ENCODE results near the gene CFAP46.

Gene CFAP46

DNA sequence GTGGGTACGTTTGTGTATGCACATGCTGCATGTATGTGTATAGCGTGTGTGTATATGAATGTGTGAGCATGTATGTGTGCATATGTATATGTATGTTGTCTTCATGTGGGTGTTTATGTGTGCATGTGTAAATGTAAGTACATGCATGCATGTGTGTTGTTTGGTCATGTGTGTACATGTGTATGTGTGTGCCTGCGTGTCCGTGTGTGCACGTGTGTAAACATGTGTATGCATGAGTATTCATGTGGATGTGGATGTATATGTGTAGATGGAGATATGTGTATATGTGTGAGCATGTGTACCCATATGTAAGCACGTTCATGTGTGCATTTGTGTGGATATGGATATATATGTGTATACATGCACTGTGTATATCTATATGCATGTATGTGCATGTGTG, 5.5 kb upstream of the CFAP46 start:
- TF ChIP-seq, protein P1, sequence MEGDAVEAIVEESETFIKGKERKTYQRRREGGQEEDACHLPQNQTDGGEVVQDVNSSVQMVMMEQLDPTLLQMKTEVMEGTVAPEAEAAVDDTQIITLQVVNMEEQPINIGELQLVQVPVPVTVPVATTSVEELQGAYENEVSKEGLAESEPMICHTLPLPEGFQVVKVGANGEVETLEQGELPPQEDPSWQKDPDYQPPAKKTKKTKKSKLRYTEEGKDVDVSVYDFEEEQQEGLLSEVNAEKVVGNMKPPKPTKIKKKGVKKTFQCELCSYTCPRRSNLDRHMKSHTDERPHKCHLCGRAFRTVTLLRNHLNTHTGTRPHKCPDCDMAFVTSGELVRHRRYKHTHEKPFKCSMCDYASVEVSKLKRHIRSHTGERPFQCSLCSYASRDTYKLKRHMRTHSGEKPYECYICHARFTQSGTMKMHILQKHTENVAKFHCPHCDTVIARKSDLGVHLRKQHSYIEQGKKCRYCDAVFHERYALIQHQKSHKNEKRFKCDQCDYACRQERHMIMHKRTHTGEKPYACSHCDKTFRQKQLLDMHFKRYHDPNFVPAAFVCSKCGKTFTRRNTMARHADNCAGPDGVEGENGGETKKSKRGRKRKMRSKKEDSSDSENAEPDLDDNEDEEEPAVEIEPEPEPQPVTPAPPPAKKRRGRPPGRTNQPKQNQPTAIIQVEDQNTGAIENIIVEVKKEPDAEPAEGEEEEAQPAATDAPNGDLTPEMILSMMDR (IDR thresholded peaks at IDR 0.05; ENCODE audit: low read length, missing control alignments) = no peak
- no peak overlapping the region for H3K4me3 ChIP-seq (replicated peaks; ENCODE audit: low read depth, low read length)
- no peak for DNase-seq (ENCODE audit: low read depth)

DNA sequence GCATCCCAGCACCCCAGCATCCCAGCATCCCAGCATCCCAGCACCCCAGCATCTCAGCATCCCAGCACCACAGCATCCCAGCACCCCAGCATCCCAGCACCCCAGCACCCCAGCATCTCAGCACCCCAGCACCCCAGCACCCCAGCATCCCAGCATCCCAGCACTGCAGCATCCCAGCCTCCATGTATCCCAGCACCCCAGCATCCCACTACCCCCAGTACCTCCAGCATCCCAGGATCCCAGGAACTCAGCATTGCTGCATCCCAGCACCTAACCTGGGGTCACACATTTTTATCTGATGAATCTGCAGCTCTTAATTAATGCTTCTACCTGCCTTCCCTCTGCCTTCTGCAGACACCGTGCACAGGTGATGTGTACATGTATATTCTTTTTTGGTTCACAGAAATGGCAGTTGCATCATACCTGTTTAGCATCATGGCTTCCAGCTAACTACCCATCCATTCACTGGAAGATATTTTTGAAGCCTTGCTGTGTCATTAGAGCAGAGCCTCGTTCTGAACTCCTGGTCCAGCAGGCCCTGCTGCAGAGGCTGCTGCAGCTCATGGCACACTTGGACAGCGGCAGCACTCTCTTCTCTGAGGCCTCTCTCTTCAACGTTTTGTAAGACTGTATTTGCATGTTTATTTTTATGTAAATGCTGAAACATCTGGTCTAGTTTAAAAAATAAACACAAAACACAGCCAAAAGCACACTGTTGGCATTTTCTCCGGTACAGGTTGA, 4.6 kb upstream of the CFAP46 start:
- TF ChIP-seq, protein P1 (IDR thresholded peaks at IDR 0.05; ENCODE audit: low read length, missing control alignments) = no peak
- no peak for DNase-seq (ENCODE audit: low read depth)
- no peak overlapping the region for H3K4me3 ChIP-seq (replicated peaks; ENCODE audit: low read depth, low read length)

DNA sequence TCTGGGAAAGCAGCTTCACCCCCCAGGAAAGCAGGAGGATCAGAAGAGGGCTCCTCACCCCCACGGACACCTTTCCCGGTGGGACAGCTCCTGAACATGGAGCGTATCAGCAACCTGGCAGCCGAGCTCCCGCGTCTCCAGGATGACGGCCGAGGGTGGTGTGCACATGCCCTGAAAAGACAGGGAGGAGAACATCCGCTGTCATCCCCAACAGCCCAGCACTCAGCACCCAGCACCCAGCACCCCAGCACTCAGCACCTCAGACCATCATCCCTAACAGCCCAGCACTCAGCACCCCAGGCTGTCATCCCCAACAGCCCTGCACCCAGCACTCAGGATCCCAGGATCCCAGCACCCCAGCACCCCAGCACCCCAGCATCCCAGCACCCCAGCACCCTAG, 3.9 kb upstream of the CFAP46 start:
- no peak overlapping the region for H3K4me3 ChIP-seq (replicated peaks; ENCODE audit: low read depth, low read length)
- no peak for DNase-seq (ENCODE audit: low read depth)
- TF ChIP-seq, protein P1 (IDR thresholded peaks at IDR 0.05; ENCODE audit: low read length, missing control alignments) = no peak

DNA sequence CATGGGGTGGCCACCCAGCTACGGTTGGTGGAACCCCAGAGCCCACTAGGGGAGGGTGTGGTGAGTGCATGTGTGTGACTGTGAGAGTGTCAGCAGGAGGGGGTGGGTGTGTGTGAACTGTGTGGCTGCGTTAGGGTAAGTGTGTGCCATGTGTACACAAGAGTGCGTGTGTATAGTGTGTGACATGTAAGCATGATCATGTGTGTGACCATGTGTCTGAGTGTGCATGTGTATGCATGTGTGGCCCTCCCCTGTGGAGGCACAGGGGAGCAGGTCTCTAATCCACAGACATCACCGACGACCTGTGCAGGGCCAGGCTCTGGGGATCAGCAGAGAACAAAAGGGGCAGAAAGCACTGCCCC, 3.5 kb upstream of the CFAP46 start:
- DNase-seq (ENCODE audit: low read depth) = no peak
- TF ChIP-seq, protein P1 (IDR thresholded peaks at IDR 0.05; ENCODE audit: low read length, missing control alignments) = no peak
- no peak overlapping the region for H3K4me3 ChIP-seq (replicated peaks; ENCODE audit: low read depth, low read length)

DNA sequence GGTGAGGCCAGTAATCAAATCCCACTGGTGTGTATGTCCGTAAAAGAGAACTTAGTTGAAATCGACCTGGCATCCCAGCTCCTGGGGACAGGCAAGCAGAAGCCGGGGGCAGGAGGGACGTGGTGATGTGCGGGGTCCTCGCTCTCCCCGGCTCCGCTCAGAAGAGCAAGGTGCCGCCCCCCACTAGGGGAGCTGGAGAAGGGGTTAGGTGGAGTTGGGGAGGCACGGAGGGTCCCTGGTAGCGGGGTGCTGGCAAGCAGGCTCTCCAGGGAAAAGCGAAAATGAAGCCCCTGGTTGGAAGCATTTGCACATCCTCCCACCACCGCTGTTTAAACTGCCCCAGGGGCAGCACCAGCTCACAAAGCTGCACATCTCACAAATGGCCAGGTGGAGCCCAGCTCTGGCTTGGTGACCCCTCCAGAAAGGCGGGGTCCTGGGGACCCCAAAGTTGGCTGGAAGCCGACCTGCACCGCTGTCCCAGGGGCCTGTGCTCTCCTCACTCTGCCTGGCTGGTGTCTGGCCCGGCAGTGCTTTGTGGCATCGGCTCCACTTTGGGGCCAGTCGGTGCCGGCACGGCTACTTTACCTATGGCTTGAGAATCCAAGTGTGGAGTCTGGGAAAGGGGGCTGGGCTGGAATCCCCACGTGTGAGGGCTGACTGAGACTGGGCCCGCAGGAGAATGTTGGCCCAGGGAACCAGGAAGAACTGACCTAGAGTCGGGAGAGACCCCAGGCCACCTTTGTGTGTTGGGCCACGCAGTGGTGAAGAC, 2.9 kb upstream of the CFAP46 start:
- DNase-seq (ENCODE audit: low read depth) = no peak
- TF ChIP-seq, protein P1 (IDR thresholded peaks at IDR 0.05; ENCODE audit: low read length, missing control alignments) = no peak
- no peak overlapping the region for H3K4me3 ChIP-seq (replicated peaks; ENCODE audit: low read depth, low read length)

DNA sequence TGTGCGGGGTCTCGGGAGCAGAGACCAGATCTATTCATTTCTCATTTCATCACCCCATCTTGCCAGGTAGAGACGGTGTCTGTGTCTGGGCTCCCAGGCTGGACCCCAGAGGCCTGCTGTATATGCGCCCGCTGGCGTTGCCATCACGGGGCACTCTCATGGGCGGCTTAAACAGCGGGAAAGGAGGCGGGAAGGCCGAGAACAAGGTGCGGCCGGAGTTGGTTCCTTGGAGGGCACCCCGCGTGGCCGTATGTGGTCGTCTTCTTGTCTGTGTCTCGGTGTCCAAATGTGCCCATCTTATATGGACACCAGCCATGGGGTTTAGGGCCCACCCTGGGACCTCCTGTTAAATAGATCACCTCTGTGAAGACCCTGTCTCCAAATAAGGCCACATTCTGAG, 2.1 kb upstream of the CFAP46 start:
- no peak overlapping the region for H3K4me3 ChIP-seq (replicated peaks; ENCODE audit: low read depth, low read length)
- DNase-seq (ENCODE audit: low read depth) = no peak
- TF ChIP-seq, protein P1 (IDR thresholded peaks at IDR 0.05; ENCODE audit: low read length, missing control alignments) = no peak

All from fibroblast of pulmonary artery (primary cell).